HG02798 (cell line): Measurements from ENCODE around the gene OR2A42.
"Not testable (repeated sequence)": the region's sequence is repeated elsewhere in the genome, so short reads cannot be mapped to it uniquely, and the experiment has no call there.

Source experiments
- ATAC-seq: cut with Tn5 transposase; IDR thresholded peaks from one replicate; pipeline ENCODE4 v1.9.1; 2021; ENCODE audit warnings: mild to moderate bottlenecking; ENCODE audit not compliant: unreplicated experiment, poor library complexity

The OR2A42 gene

DNA sequence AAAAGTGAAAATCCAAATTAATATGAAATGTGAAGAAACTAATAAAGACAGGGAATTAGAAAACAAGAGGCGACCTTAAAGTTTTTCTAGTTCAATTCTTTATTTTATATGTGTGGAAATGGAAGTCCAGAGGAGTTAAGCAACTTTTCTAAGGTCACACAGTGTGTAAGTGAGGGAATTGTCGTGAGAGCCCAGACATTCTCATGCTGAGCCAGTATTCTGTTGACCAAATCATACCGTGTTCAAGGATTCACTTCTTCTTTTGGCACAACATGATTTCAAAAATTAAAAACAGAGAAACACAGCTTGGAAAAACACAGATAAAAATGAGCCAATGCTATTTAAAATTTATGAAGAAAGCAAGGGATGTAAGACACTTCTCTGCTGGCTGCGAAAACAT lies 12.5 kb downstream of the OR2A42 start:
- not testable (repeated sequence) for ATAC-seq

DNA sequence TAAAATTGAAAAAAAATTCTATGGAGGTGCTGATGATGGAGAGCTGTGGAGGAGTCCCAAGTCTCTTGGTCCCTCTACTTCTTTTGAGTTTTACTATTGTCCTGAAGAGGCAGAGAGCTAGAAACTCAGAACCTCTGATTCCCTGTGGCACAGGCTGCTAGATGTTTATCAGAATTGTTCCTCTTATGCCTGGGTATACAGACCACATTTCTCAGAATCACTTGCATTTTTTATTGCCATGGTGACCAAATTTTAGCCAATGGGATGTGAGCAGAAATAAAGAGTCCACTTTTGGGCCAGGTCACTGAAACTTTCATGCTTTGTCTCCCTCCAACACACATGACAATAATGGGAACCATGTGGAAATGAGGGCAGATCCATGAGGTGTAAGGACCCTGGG lies 15.7 kb downstream of the OR2A42 start:
- not testable (repeated sequence) for ATAC-seq

DNA sequence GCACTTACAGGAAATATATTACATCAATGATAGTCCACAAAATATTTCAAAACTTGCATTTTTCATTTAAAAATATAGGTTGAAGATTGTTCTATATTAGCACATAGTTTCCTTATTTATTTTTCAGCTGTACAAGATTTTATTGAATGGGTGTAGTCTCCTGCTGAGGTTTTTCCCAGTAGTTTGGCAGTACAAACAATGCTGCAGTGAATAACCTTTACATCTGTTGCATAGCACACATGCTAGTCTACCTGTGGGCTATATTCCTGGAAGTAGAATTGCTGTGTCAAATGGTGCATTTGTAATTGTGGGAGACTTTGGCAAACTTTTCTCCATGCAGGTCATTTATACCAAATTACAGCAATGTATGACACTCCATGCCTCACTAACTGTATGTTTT lies 18.9 kb downstream of the OR2A42 start:
- ATAC-seq = not testable (repeated sequence)

DNA sequence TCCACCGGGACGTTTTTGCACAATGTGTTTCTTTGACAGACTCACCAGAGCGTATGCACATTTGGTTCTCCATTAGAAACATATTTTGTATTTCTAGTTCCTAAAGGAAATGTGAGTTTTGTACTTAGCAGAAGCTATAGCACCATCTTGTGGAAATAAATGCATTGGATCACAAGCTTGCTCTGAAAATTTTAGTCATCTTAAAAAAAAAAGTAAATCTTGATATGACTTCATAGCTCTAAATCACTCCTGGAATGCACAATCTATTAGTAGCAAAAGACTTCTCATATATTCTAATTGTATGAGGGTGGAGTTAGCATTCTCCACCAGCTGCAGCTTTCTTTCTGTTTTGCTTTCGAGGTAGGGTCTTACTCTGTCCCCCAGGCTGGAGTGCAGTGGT lies 20.3 kb downstream of the OR2A42 start:
- not testable (repeated sequence) for ATAC-seq

DNA sequence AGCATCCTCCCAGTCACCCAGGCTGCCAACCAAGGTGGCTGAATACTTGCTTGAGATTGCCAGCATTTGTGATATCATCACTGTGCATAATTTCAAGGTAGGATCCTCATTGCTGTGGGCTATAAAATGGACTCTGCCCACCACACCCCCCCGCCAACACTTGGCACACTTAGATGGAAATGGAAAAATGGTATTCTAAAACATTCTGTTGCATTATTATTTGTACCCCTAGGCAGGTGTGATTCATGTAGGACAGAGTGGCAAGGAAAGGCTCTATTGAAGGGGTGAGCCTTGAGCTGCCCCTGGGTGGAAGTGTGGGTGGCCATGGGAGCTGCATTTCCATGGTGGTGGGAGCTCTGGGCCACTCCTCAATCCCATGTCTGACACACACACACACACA lies 20.8 kb downstream of the OR2A42 start:
- ATAC-seq = not testable (repeated sequence)

DNA sequence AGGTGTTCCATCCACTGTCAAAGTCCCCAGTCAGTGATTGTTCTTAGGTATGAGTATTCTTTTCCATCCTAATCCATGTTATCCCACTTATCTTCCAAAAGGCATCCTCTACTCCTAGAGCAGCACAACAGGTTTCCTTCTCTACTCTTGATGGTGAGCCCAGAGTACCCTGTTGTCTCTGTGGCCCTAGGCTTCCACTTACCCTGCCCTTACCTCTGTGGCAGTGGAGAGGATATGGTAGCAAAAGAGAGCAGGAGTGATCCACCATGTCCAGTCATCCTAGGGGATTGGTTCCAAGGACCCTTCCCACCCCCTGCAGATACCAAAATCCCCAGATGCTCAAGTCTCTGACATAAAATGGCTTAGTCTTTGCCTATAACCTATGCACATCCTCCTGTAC lies 22.2 kb downstream of the OR2A42 start:
- ATAC-seq = not testable (repeated sequence)

DNA sequence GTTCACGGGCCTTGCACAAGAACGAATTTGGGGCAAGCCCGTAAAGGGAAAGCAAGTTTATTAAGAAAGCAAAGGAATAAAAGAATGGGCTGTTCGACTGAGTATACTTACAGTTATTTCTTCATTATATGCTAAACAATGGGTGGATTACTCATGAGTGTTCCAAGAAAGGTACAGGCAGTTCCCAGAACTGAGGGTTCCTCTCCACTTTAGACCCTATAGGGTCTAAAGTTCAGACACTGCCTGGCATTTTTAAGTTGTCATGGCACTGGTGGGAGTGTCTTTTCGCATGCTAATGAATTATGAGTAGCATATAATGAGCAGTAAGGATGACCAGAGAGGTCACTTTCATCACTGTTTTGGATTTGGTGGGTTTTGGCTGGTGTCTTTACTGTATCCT lies 34.1 kb downstream of the OR2A42 start:
- ATAC-seq = not testable (repeated sequence)

DNA sequence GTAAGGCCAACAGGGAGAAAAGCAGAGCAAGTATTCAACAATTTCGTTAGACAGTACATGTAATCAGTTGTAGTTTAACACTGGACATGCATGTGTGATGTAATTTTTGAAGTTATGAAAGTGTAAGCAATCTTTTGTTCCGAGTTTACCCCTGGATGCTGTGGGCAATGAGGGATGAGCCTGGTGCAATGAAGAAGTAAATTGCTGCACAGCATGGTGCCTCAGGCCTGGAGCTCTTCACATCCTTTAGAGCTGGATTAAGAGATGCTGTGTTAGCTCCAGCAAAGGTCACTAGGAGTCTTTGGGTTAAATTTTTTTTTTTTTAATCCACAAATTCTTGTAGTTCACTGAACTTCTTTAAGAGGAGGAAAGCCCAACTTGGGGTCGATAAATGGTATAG lies 36.3 kb downstream of the OR2A42 start:
- not testable (repeated sequence) for ATAC-seq

DNA sequence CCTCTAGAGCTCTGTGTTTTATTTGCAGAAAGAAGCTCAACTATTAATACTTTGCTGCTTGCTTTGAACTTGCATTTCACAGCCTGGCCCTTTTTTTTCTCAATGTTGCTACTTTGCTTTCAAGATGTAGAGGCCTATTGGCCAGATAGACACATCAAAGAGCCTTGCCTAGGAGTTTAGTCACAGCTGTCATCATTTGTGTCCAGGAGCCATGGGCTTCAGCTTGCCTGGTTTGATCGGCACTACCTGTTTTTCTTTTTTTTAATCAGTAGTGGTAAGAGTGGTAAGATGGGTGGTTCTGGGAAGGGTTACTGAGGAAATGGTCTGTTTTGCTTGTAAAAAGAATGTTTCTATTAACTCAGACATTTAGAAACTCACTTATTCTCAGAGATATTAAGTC lies 37.4 kb downstream of the OR2A42 start:
- peak; percentile 34 for ATAC-seq

DNA sequence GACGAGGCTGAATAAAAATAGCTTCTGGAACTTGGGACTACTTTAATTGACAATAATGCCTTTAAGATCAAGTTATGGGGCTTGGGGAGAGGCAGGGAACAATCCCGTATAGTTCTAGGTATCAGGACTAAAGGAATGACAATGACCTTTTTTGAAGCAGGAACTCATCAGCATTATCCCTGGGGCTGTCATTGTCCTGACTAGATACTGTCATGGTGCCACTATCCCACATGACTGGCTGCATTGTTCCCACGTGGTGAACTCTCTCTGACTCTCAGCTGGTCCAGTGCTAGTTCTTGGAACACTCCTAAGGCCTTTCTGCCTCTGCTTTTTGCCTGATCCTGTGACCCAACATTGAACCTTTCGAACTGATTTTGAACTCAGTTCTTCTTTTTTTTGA lies 40.5 kb downstream of the OR2A42 start:
- not testable (repeated sequence) for ATAC-seq

DNA sequence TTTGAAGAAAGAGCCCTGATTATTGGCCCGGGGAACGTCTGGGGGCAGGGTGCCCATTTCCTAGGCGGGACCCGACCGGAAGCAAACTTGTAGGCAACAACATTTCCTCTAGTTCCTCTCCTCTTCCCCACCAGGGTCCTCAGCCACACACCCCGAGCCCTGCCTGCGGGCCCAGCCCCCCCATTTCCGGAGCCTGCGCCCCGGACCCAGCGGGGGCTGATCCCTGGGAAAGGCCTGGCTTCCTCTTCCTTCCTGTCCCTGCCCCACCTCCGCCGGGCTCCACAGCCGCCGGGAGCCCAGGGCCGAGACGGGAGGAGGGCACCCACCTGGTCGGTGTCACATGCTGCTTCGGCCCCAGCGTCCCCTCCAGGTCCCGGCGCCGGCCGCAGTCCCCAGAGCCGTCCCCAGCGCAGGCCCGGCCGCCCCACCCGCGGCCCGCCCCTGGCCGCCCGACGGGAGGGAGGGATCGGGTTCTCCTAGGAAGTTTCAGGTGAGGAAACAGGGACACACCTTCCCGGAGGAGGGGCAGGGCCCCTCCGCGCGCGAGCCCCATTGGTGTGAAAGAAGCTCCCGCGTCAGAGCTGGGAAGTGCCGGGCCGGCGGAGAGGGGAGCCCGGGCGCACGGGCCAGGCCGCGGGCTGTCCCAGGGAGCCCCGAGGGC lies 44.1 kb downstream of the OR2A42 start, which contains the start of gene ARHGEF35:
TSS of gene ARHGEF35 (minus strand) at position 622 of the 661 bp plus-strand sequence. CDS start 7,450 bp downstream, outside the sequence.
- peak; percentile 81 for ATAC-seq

DNA sequence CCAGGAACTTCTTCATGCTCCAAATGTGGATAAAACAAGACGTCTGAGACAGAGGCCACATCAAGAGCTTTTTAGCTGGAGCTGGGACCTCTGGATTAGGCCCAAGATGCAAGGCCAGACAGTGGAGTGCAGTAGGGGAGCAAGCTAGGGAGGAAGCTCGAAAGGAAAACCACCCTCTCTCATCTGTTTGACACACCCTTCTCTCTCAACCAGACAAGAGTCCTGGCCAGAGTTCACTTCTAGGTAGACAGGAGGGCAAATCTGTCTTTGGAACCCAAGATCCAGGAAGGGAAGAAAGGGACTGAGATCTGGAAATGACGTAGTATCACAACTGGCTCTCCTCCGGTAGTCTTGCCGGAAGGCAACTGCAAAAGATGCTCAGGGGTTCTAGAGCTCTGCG lies 45.0 kb downstream of the OR2A42 start:
- not testable (repeated sequence) for ATAC-seq

DNA sequence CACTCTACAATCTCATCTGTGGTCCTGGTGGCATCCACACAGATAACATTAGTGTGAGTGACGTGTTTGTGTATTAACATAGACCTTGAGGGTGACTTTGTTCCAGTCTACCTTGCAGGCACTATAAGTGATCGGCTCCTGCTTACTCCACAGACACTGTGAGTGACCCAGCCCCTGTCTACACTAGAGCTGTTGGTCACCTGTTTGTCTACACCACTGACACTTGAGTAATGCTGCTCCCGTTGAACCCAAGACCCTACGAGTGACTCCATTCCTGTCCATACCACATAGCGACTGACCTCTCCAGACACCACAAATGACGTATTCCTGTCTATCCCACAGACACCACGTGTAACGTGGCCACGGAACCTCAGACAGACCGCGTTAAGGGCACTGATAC lies 45.6 kb downstream of the OR2A42 start:
- not testable (repeated sequence) for ATAC-seq

DNA sequence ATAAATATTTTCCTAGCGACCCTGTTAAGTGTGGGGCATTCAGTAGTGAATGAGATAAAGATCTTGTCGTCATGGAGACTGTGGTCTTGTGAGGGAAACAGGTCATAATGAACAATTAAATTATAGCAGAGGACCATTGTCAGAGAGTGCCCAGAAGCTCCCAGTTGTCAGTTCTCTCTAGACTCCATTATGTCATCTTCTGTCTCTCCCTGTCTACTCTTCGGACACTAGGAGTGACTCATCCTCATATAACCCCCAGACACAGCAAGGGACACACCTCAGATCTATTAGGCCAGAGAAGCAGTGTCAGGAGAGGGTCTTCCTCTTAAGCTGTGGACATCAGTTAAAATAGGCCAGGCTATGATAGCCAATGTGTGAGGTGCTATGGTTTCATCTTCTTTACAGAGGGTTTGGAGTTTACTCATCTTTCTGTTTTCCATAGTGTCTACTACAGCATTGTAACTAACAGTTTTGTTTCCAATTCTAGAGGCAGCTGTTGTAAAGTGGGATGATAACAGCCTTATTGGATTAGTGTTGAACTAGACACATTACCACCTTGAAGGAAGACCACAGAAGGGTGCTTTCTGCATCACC lies 50.7 kb downstream of the OR2A42 start:
- ATAC-seq = not testable (repeated sequence)

DNA sequence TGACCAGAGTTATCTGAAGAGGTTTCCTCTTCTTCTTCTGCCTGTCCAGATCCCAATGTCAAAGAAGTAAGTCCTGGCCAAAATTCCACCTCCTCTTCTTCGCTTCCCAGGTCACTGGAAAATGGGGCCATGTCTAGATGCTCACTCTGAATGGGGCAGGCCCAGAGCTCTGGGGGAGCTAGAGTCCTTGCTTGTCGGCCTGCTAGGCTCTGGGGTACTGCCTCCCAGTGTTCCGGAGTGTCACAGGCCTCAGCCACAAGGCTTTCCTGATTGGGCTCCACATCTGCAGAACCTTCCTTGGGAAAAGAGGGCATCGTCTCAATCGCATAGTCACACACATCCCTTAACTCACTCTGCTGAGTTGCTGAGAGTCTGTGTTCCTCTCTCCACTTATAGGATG lies 51.6 kb downstream of the OR2A42 start:
- not testable (repeated sequence) for ATAC-seq

DNA sequence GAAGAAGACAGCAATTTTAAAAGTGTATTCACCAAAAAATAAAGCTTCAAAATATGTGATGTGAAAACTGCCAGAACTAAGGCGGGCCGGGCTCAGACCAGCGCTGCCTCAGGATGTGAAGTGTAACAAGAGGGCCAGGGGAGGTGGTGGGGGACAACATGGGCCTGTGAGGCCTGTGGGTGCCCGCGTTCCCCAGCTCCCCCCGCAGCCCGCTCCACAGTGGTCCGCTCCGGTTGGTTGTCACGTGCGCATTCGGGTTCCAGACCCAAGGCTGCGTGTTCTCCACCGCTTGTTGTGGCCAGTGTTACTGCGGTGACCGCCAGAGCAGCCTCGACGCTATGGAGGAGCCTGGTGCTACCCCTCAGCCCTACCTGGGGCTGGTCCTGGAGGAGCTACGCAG lies 56.2 kb downstream of the OR2A42 start, which contains the start of gene CTAGE4:
TSS of gene CTAGE4 (plus strand) at position 301 of the 400 bp plus-strand sequence. CDS start at position 339, 38 bp downstream.
- not testable (repeated sequence) for ATAC-seq

DNA sequence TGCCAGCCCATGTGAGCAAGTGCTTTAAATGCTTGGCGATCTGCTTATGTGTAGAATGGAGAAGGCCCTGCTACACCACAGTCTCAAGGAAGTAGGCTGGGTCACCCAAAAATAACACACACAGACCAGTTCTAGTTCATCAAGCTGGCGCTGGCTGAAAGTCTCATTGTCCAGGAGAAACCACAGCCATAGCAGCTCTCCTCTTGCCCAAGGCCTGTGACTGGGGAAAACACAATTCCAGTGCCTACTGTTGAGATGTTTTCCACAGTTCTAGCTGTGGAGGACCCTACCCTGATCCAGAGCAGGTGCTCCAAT lies 60.3 kb downstream of the OR2A42 start:
- ATAC-seq = not testable (repeated sequence)

DNA sequence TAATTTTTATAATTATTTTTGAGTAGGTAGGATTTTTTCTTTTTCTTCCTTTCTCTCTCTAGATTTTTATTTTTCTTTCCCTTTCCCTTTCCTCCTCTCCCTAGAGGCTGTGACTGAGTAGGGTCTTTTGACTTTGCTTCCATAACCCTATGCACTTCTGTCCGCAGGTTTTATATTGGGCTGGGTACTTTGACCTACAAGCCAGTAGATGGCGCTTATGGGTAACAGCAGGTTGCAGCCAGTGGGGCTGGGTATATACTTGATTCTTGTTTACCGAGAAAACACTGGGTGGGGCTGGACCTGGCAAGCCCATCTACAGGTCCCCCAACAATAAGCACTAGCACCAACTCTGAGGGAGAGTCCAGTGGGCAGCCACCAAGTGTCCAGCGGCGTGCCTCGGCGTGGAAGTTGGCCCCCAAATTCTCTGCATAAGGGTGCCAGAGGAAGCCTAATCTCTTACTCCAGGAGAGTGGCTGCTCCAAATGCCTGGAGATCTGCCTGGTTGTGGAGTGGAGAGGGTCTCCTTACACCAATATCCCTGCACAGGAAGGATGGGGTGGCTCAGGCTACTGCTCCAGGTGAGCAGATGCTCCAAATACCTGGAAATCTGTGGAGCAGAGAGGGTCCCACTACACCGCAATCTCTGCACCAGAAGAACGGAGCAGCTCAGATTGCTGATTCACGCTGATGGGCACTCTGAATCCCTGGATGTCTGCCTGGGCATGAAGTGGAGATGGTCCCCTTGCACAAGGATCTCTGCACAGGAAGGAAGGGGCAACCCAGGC lies 60.8 kb downstream of the OR2A42 start:
- peak; percentile 95 for ATAC-seq
